HS-27A (cell line): ENCODE results near the gene CCR2.

Source experiments
- DNase-seq: peaks from one replicate; pipeline ENCODE4 v3.0.0-alpha.2; 2012; ENCODE audit warnings: low read depth, missing footprints

Gene CCR2

DNA sequence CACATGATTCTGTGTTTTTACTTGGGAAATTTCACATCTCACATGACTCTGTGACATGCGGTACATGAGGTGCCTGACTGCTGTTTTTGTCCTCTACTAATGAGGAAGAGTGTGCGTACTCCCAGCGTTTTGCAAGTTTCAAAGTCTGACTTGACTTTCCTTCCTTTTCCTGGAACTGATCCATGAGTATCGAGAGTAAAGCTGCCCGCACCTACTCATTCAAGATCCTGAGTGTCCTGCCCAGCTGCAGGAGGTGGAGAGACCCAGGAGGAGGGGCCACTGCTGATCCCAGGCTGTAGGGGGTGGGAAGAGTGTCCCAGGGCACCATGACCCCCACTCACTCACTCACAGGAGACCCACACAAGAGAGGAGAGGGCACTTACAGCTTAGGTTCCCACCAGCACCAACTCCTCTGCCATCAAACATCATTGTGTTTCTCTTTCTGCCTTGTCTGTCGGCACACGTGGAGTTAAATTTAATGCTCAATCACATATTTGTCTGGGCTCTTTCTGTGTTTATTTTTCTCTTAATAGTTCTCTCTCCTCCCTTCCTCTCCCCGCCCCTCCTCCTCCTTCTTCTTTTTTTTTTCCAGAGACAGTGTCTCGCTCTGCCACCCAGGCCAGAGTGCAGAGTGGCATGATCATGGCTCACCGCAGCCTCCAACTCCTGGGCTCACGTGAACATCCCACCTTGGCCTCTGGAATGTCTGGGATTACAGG is 51.5 kb downstream of the CCR2 start:
- DNase-seq, result no peak

DNA sequence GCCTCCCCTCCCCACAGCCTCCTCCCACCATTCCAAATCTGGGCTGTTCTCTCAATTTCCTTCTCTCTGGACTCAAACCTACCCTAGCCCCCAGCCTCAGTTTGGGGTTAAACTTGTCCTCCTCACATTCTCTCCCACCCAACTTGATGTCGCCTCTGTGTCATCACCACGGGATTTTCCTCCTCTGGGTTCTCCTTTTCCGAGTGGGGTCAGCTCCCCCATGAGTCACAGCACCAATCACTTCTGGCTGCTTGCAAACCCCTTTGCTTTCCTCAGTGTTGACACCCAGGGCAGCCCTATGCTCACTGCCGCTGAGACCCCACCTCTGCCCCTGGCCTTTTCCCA is 52.5 kb downstream of the CCR2 start:
- no peak for DNase-seq

DNA sequence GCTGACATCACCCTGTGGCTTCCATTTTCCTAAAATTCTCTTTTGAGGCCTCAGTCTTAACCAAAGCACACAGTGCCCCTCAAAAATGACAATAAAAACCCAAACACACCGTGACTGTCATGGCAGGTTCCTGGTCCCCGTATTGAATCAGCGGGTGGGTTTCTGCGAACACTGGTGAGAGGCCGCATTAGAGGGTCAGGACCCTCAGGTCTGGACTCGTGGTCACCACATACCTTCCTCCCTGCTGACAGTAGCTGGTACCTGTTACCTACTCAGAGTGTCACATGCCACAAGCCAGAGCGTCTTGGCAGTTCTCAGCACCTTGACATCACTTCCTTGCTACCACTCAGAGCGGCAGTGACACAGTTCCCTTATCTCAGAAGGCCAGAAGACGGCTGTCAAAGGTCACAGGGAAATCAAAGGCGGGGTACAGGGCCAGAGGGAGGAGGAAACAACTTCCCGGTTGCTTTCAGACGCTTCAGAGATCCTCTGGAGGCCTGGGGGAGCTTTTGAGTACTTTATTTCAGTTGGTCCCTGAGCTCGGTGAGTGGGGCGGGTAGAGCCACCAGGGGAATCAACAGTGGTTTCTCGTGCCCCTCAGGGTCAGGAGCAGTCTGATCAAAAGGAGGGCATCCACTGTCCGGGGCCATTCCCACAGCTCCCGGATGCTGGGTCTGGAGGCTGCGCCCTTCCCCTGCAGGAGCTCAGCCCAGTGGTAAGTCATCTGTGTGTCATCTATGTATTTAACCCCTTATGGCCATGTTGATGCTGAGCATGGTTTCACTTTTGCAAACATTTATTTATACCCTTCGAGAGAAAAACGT is 53.1 kb downstream of the CCR2 start, which contains the start of the genes CCR5AS and CCRL2:
Gene CCR5AS, minus strand, starts transcription at position 279 of the 824 bp plus-strand sequence.
Gene CCRL2, plus strand, starts transcription at position 472 of the 824 bp plus-strand sequence. CDS start 821 bp downstream, outside the sequence.
- DNase-seq, result no peak

DNA sequence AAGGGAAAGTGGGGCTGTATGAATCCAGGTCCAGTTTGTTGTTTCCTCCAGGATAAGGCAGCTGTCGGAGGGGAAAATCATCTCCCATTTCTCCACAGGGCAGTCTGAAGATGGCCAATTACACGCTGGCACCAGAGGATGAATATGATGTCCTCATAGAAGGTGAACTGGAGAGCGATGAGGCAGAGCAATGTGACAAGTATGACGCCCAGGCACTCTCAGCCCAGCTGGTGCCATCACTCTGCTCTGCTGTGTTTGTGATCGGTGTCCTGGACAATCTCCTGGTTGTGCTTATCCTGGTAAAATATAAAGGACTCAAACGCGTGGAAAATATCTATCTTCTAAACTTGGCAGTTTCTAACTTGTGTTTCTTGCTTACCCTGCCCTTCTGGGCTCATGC is 54.1 kb downstream of the CCR2 start:
- no peak for DNase-seq

DNA sequence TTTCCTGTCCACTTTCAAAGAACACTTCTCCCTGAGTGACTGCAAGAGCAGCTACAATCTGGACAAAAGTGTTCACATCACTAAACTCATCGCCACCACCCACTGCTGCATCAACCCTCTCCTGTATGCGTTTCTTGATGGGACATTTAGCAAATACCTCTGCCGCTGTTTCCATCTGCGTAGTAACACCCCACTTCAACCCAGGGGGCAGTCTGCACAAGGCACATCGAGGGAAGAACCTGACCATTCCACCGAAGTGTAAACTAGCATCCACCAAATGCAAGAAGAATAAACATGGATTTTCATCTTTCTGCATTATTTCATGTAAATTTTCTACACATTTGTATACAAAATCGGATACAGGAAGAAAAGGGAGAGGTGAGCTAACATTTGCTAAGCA is 54.9 kb downstream of the CCR2 start:
- no peak for DNase-seq

DNA sequence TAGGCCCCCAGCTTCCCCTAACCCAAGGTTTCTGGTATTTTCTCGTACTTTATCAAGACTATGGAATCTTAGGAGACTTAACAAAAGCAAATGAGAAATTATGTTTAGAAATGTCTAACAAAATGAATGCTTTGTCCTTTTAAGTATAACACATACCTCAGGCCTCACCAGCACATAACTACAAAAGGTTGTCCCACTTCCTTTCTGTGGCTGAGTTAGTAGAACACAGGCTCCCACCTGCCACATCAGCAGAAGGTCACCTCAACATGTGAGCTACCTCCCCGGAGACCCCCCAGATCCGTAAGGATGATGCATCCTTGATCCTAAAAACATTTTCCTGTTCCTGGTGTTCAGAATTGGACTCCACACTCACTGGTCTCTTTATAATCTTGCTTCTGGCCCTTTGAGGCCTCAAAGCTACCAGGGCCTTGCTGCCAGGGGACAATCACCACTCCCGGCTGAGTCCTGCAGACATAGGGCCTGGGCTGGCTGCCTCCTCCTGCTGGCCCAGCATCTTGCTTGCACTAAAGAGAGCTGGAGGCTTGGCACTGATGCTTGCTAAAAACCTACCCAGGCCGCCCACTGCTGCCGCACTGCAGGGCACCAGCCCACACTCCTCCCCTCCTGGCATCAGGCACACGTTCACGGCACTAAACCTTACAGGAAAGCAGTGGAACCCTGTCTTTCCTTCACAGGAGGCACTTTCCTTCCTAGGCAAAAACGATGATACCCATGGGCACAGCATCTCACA is 56.0 kb downstream of the CCR2 start:
- DNase-seq, result no peak
